CD14-positive monocyte (primary cell): ENCODE measurements around the gene IMPA2. TPM values are rescaled to one million over a fixed set of nuclear protein-coding genes. Genes with fewer than 3 reads are reported as not detected.
A peak's percentile ranks its signal among the peaks of the same experiment; 100 is the strongest.

Experiments used
- DNase-seq, 3 donors: peaks; one replicate each; pipeline ENCODE4 v3.0.0-alpha.2; 2011 to 2022
- H2AFZ ChIP-seq: 2 replicates; pipeline ENCODE4 v1.6.0; 2012; ENCODE audit warnings: mild to moderate bottlenecking, low read depth, low read length, inconsistent platforms; ENCODE audit not compliant: insufficient read depth, poor library complexity, severe bottlenecking
- H3K27ac ChIP-seq, 2 donors: 1 replicate in 1 of 2; 2 replicates in 1 of 2; pipeline ENCODE4 v1.5.1; 2012 to 2013; ENCODE audit warnings: low read length in 2 of 2, control low read depth in 1 of 2, inconsistent platforms in 1 of 2, low read depth in 1 of 2, mild to moderate bottlenecking in 1 of 2
- H3K27me3 ChIP-seq, 2 donors: one replicate each; pipeline versions ENCODE4 v1.6.0 to v1.6.1; 2011 to 2013; ENCODE audit warnings: low read length in 2 of 2; ENCODE audit not compliant: control insufficient read depth in 2 of 2, insufficient read depth in 2 of 2
- H3K36me3 ChIP-seq, 2 donors: replicated peaks in 1 of 2; 1 replicate in 1 of 2; 2 replicates in 1 of 2; pipeline versions ENCODE4 v1.5.1 to v1.6.1; 2012 to 2013; ENCODE audit warnings: low read length in 2 of 2, control low read depth in 1 of 2, inconsistent platforms in 1 of 2, mild to moderate bottlenecking in 1 of 2; ENCODE audit not compliant: insufficient read depth in 2 of 2, control insufficient read depth in 1 of 2
- H3K4me1 ChIP-seq, 2 donors: 1 replicate in 1 of 2; 2 replicates in 1 of 2; pipeline versions ENCODE4 v1.5.1 to v1.6.1; 2012 to 2013; ENCODE audit warnings: low read length in 2 of 2, control low read depth in 1 of 2, inconsistent platforms in 1 of 2, mild to moderate bottlenecking in 1 of 2, moderate library complexity in 1 of 2; ENCODE audit not compliant: insufficient read depth in 2 of 2, control insufficient read depth in 1 of 2
- H3K4me2 ChIP-seq: replicated peaks from 2 replicates; pipeline ENCODE3; 2012; ENCODE audit warnings: low read length, moderate library complexity, mild to moderate bottlenecking; ENCODE audit not compliant: poor library complexity, severe bottlenecking; ENCODE audit errors: extremely low read depth
- H3K4me3 ChIP-seq, 3 experiments: fragments of 200-600 bp in 1 of 3; sonication (generic) in 1 of 3; replicated peaks in 1 of 3; 1 replicate in 2 of 3; 2 replicates in 1 of 3; pipeline ENCODE4 v1.5.1; 2011 to 2013; ENCODE audit warnings: low read length in 3 of 3, mild to moderate bottlenecking in 3 of 3, control low read depth in 2 of 3, low read depth in 2 of 3, inconsistent platforms in 1 of 3, moderate library complexity in 1 of 3
- H3K79me2 ChIP-seq: 2 replicates; pipeline ENCODE4 v1.6.0; 2012; ENCODE audit warnings: mild to moderate bottlenecking, control low read depth, inconsistent platforms, low read length, moderate library complexity; ENCODE audit not compliant: insufficient read depth
- H3K9ac ChIP-seq: 2 replicates; pipeline ENCODE4 v1.6.0; 2017; ENCODE audit warnings: low read length, mild to moderate bottlenecking; ENCODE audit not compliant: insufficient read depth, poor library complexity, severe bottlenecking
- H3K9me3 ChIP-seq, 2 donors: replicated peaks in 1 of 2; 1 replicate in 1 of 2; 2 replicates in 1 of 2; pipeline versions ENCODE4 v1.5.1 to v1.6.1; 2012 to 2013; ENCODE audit warnings: low read length in 2 of 2, control low read depth in 1 of 2; ENCODE audit not compliant: control insufficient read depth in 1 of 2, insufficient read depth in 1 of 2
- H4K20me1 ChIP-seq: 2 replicates; pipeline ENCODE4 v1.6.0; 2012; ENCODE audit warnings: mild to moderate bottlenecking, low read length, control low read depth, moderate library complexity; ENCODE audit not compliant: insufficient read depth
- H3K27ac Mint-ChIP-seq, 7 donors: one replicate each; pipeline ENCODE4 v1.8.0; 2020; ENCODE audit warnings: mild to moderate bottlenecking in 7 of 7, mixed read lengths in 7 of 7, moderate library complexity in 6 of 7, inconsistent platforms in 2 of 7
- H3K27me3 Mint-ChIP-seq, 3 donors: one replicate each; pipeline ENCODE4 v1.8.0; 2021 to 2022; ENCODE audit warnings: low read depth in 3 of 3, mild to moderate bottlenecking in 3 of 3, mixed read lengths in 3 of 3, moderate library complexity in 3 of 3, inconsistent platforms in 1 of 3
- H3K36me3 Mint-ChIP-seq, 2 donors: one replicate each; pipeline ENCODE4 v1.8.0; 2020; ENCODE audit warnings: mixed read lengths in 2 of 2, inconsistent platforms in 1 of 2, mild to moderate bottlenecking in 1 of 2
- H3K4me1 Mint-ChIP-seq: one replicate; pipeline ENCODE4 v1.8.0; 2020; ENCODE audit warnings: mild to moderate bottlenecking, mixed read lengths
- H3K4me3 Mint-ChIP-seq, 2 donors: one replicate each; pipeline ENCODE4 v1.8.0; 2020; ENCODE audit warnings: mild to moderate bottlenecking in 2 of 2, mixed read lengths in 2 of 2, moderate library complexity in 1 of 2
- H3K9me3 Mint-ChIP-seq, 7 donors: one replicate each; pipeline ENCODE4 v1.8.0; 2020 to 2022; ENCODE audit warnings: mixed read lengths in 7 of 7, mild to moderate bottlenecking in 6 of 7, moderate library complexity in 6 of 7, inconsistent platforms in 2 of 7
- WGBS: methylation state at CpG from one replicate; pipeline ENCODE4 v1.1.5; 2013; ENCODE audit warnings: missing lambda C conversion rate; ENCODE audit not compliant: insufficient coverage; 5-methylcytosine and 5-hydroxymethylcytosine counted together
- intact Hi-C, 2 donors: fragments of 100-400 bp; cut with micrococcal nuclease; formaldehyde crosslinking; loops; one replicate each; pipeline versions ENCODE4 v1.15.0 to v1.15.1; 2023
- polyA plus RNA-seq, 3 donors: library from polyadenylated mRNA; depleted of rRNA in 1 of 3; unstranded in 2 of 3; stranded (reverse) in 1 of 3; fragments of 300-500 nt in 2 of 3; fragments of >200 nt in 1 of 3; fragmentation: Illumina TruSeq in 2 of 3; gene quantifications; 1 replicate in 2 of 3; 2 replicates in 1 of 3; pipeline ENCODE4 v1.2.3, GENCODE V29; 2012 to 2021
- TF ChIP-seq, protein P1 (sequence below): fragments of 200-600 bp; IDR thresholded peaks from one replicate; pipeline ENCODE4 v1.8.0; 2022; ENCODE audit warnings: antibody characterized with exemption, mild to moderate bottlenecking

The IMPA2 gene
- polyA plus RNA-seq, 3 donors, result 97.4 to 186 (median 145) TPM

GRCh38 chr18:11983592-11983991, 2.3 kb downstream of the IMPA2 start:
- Histone ChIP-seq H3K36me3 (no peaks in the 10 kb centered on the region), H3K79me2 (peaks cover 68% of the 10 kb centered on the region), H2AFZ (no peak overlapping the region), H3K27me3 (no peaks in the 10 kb centered on the region), H3K4me3 (peak overlapping the region in 1 of 3 experiments; percentile 90), H3K4me1 (peaks cover 77 to 87% of the 10 kb centered on the region in 2 donors), H3K27ac (peak overlapping the region in 1 of 2 donors; percentile 52), H4K20me1 (peaks cover 14% of the 10 kb centered on the region), H3K4me2 (peak overlapping the region; percentile 85), H3K9me3 (no peaks in the 10 kb centered on the region), H3K9ac (no peak overlapping the region)
- Mint-ChIP-seq H3K36me3 (peaks cover 2 to 4% of the 10 kb centered on the region in 2 donors), H3K27me3 (no peaks in the 10 kb centered on the region), H3K27ac (peak overlapping the region in 5 of 7 donors; percentile 2 to 69 (median 50)), H3K4me1 (peaks cover 79% of the 10 kb centered on the region), H3K9me3 (no peaks in the 10 kb centered on the region), H3K4me3 (peak overlapping the region in 1 of 2 donors; percentile 21)
- intact Hi-C loops, result loop anchor here (2.0 to 10.0 kb wide), 5 partner anchors 36 to 394 kb away; partner anchors contain the start of genes AFG3L2 (in 2 of the 2) and CHMP1B (in 2 of the 2)
- TF ChIP-seq, protein P1, sequence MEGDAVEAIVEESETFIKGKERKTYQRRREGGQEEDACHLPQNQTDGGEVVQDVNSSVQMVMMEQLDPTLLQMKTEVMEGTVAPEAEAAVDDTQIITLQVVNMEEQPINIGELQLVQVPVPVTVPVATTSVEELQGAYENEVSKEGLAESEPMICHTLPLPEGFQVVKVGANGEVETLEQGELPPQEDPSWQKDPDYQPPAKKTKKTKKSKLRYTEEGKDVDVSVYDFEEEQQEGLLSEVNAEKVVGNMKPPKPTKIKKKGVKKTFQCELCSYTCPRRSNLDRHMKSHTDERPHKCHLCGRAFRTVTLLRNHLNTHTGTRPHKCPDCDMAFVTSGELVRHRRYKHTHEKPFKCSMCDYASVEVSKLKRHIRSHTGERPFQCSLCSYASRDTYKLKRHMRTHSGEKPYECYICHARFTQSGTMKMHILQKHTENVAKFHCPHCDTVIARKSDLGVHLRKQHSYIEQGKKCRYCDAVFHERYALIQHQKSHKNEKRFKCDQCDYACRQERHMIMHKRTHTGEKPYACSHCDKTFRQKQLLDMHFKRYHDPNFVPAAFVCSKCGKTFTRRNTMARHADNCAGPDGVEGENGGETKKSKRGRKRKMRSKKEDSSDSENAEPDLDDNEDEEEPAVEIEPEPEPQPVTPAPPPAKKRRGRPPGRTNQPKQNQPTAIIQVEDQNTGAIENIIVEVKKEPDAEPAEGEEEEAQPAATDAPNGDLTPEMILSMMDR, result no peak
- WGBS, result 17% methylated on average over 9 of the region's 12 CpGs
- no peak for DNase-seq

DNA sequence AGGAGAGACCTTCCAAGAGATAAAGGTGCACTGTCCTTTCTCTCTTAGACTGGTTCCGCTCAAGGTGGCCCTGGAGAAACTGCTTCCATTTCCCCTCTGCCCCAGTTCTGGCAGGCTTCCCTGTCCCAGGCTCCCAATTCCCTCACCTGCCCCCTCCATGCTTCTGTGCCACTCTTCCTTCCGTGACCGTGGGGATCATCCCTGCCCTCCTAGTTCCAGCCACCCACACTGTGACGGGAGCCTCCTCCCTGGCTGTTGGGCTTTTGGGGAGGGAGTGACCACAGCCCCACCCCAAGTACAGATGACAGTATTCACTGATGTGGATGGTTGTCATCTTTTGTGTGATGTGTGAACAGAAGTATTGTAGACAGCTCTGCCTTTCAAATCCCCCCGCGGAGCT, 2.8 kb downstream of the IMPA2 start:
- peak overlapping the region in 6 of 7 donors; percentile 15 to 69 (median 37) for H3K27ac Mint-ChIP-seq
- Histone ChIP-seq H3K4me2 (no peak overlapping the region), H2AFZ (no peak overlapping the region), H4K20me1 (peaks cover 19% of the 10 kb centered on the region), H3K4me1 (peaks cover 77 to 88% of the 10 kb centered on the region in 2 donors), H3K9ac (no peak overlapping the region), H3K27me3 (no peaks in the 10 kb centered on the region), H3K79me2 (peaks cover 73% of the 10 kb centered on the region), H3K4me3 (no peak overlapping the region), H3K27ac (peak overlapping the region in 1 of 2 donors; percentile 52), H3K36me3 (peaks cover 0 to under 1% of the 10 kb centered on the region in 2 donors), H3K9me3 (no peaks in the 10 kb centered on the region)
- 80% methylated on average over 1 of the region's 6 CpGs for WGBS
- no peaks in the 10 kb centered on the region for H3K27me3 Mint-ChIP-seq
- H3K4me1 Mint-ChIP-seq, result peaks cover 82% of the 10 kb centered on the region
- no peak overlapping the region for H3K4me3 Mint-ChIP-seq
- H3K36me3 Mint-ChIP-seq, result peaks cover 5 to 9% of the 10 kb centered on the region in 2 donors
- intact Hi-C loops, result loop anchor here (5.0 to 10.0 kb wide), 4 partner anchors 37 to 393 kb away; partner anchors contain the start of genes AFG3L2 (in 2 of the 2) and CHMP1B (in 1 of the 2)
- TF ChIP-seq, protein P1, result no peak
- H3K9me3 Mint-ChIP-seq, result no peaks in the 10 kb centered on the region
- no peak for DNase-seq
